SK-N-SH treated with all-trans-retinoic acid at 6 μM for 48 hours (cell line): Measurements from ENCODE around the gene GLI3.

Experiments
- ATAC-seq: fragments of 200-7000 bp; cut with Tn5 transposase; 3 replicates; pipeline ENCODE4 v1.9.1; 2020; ENCODE audit warnings: mild to moderate bottlenecking, moderate library complexity
- BACH2 ChIP-seq: fragments of 250-450 bp; sonication (Bioruptor Pico); IDR thresholded peaks from 2 replicates; pipeline ENCODE4 v1.9.0; 2021; ENCODE audit warnings: mild to moderate bottlenecking, borderline replicate concordance
- CREB5 ChIP-seq: fragments of 250-450 bp; sonication (Bioruptor Pico); IDR thresholded peaks from 2 replicates; pipeline ENCODE4 v1.5.1; 2020; ENCODE audit warnings: low read depth, mild to moderate bottlenecking, moderate library complexity
- CSDC2 ChIP-seq: fragments of 250-450 bp; sonication (Bioruptor Pico); IDR thresholded peaks from 2 replicates; pipeline ENCODE4 v1.5.0; 2020; ENCODE audit warnings: mild to moderate bottlenecking, moderate library complexity
- CSRNP3 ChIP-seq: fragments of 250-450 bp; sonication (Bioruptor Pico); IDR thresholded peaks from 2 replicates; pipeline ENCODE4 v1.5.1; 2021; ENCODE audit warnings: mild to moderate bottlenecking, moderate library complexity
- ESRRG ChIP-seq: fragments of 250-450 bp; sonication (Bioruptor Pico); IDR thresholded peaks from 2 replicates; pipeline ENCODE4 v1.6.1; 2021; ENCODE audit warnings: mild to moderate bottlenecking
- GLIS3 ChIP-seq: fragments of 250-450 bp; sonication (Bioruptor Pico); IDR thresholded peaks from 2 replicates; pipeline ENCODE4 v1.5.0; 2020; ENCODE audit warnings: mild to moderate bottlenecking, moderate library complexity
- PATZ1 ChIP-seq: fragments of 250-450 bp; sonication (Bioruptor Pico); IDR thresholded peaks from 2 replicates; pipeline ENCODE4 v1.8.0; 2020; ENCODE audit warnings: mild to moderate bottlenecking, moderate library complexity, borderline replicate concordance
- POU6F1 ChIP-seq: fragments of 250-450 bp; sonication (Bioruptor Pico); IDR thresholded peaks from 2 replicates; pipeline ENCODE4 v1.8.0; 2021; ENCODE audit warnings: low read depth, mild to moderate bottlenecking, moderate library complexity, borderline replicate concordance
- RARB ChIP-seq: fragments of 250-450 bp; sonication (Bioruptor Pico); IDR thresholded peaks from 2 replicates; pipeline ENCODE4 v1.8.0; 2021; ENCODE audit warnings: mild to moderate bottlenecking, moderate library complexity
- SNAI2 ChIP-seq: fragments of 250-450 bp; sonication (Bioruptor Pico); IDR thresholded peaks from 2 replicates; pipeline ENCODE4 v1.5.0; 2020; ENCODE audit warnings: mild to moderate bottlenecking, moderate library complexity
- TSHZ2 ChIP-seq: fragments of 250-450 bp; sonication (Bioruptor Pico); IDR thresholded peaks from 2 replicates; pipeline ENCODE4 v1.5.0; 2020; ENCODE audit warnings: mild to moderate bottlenecking, moderate library complexity
- ZC3H10 ChIP-seq: fragments of 250-450 bp; sonication (Bioruptor Pico); IDR thresholded peaks from 2 replicates; pipeline ENCODE4 v1.5.1; 2021; ENCODE audit warnings: mild to moderate bottlenecking, moderate library complexity
- ZFP3 ChIP-seq: fragments of 250-450 bp; sonication (Bioruptor Pico); IDR thresholded peaks from 2 replicates; pipeline ENCODE4 v1.5.0; 2020; ENCODE audit warnings: mild to moderate bottlenecking, moderate library complexity
- ZFP30 ChIP-seq: fragments of 450-650 bp; formaldehyde crosslinking; IDR thresholded peaks from 2 replicates; pipeline ENCODE4 v1.5.0; 2022; ENCODE audit warnings: mild to moderate bottlenecking, moderate library complexity
- ZNF565 ChIP-seq: fragments of 450-650 bp; formaldehyde crosslinking; conservative IDR thresholded peaks from 2 replicates; pipeline ENCODE4 v1.5.0; 2020; ENCODE audit warnings: low read depth, mild to moderate bottlenecking, moderate library complexity

Gene GLI3

GRCh38 chr7:41911792-41912191, 325.2 kb downstream of the GLI3 start:
- no peak for ATAC-seq
- TF ChIP-seq ZNF565 (no peak), CSDC2 (no peak), ZC3H10 (CRISPR knock-in tag) (no peak), TSHZ2 (CRISPR knock-in tag) (no peak), PATZ1 (CRISPR knock-in tag) (no peak), SNAI2 (CRISPR knock-in tag) (no peak), ZFP3 (no peak), GLIS3 (CRISPR knock-in tag) (no peak), CREB5 (CRISPR knock-in tag) (no peak), POU6F1 (no peak), CSRNP3 (CRISPR knock-in tag) (no peak), BACH2 (no peak), RARB (no peak), ZFP30 (CRISPR knock-in tag) (no peak), ESRRG (no peak)
